ENCODE results near the gene SMCO1. TPM values are rescaled to one million over a fixed set of nuclear protein-coding genes. Genes with fewer than 3 reads are reported as not detected.

The SMCO1 gene
- total RNA-seq, 2 donors from 2014 or later, result not detected

Other genes starting within 250 kb of the SMCO1 start
- gene PCYT1A, start 227.6 kb downstream of the SMCO1 start, total RNA-seq, result 10 to 100 TPM; 50.8 to 62.0 TPM
- gene DYNLT2B, start 197.1 kb downstream of the SMCO1 start, total RNA-seq, result 10 to 100 TPM in 1 of 2 donors, 1 to 10 TPM in 1; 9.6 to 11.3 TPM
- not detected for gene TM4SF19, start 177.0 kb downstream of the SMCO1 start, total RNA-seq
- gene UBXN7, start 82.9 kb downstream of the SMCO1 start, total RNA-seq, result 10 to 100 TPM; 49.1 to 99.2 TPM
- gene RNF168, start 11.6 kb downstream of the SMCO1 start, total RNA-seq, result 10 to 100 TPM; 16.6 to 24.7 TPM
- gene WDR53, start 53.2 kb upstream of the SMCO1 start, total RNA-seq, result 10 to 100 TPM; 11.3 to 18.5 TPM
- 10 to 100 TPM; 13.0 to 22.0 TPM for gene FBXO45, start 53.3 kb upstream of the SMCO1 start, total RNA-seq
- 10 to 100 TPM; 26.5 to 42.3 TPM for gene NRROS, start 124.3 kb upstream of the SMCO1 start, total RNA-seq
- 1 to 10 TPM; 3.7 to 4.5 TPM for gene CEP19, start 196.9 kb upstream of the SMCO1 start, total RNA-seq
- 10 to 100 TPM; 38.6 to 52.8 TPM for gene PIGX, start 197.0 kb upstream of the SMCO1 start, total RNA-seq
- 100 to 1,000 TPM in 1 of 2 donors, 10 to 100 TPM in 1; 94.8 to 108 TPM for gene PAK2, start 224.5 kb upstream of the SMCO1 start, total RNA-seq

All from activated T-helper 17 cell treated with anti-CD3 and anti-CD28 coated beads, Interleukin-2, amount 50 U/mL, for 72 hours (primary cell).